DMS79 (cell line): ENCODE results near the gene TBC1D2.

Experiments used
- DNase-seq: peaks from one replicate; lab custom pipeline; 2025; lab: John Stamatoyannopoulos, UW

Gene TBC1D2

DNA sequence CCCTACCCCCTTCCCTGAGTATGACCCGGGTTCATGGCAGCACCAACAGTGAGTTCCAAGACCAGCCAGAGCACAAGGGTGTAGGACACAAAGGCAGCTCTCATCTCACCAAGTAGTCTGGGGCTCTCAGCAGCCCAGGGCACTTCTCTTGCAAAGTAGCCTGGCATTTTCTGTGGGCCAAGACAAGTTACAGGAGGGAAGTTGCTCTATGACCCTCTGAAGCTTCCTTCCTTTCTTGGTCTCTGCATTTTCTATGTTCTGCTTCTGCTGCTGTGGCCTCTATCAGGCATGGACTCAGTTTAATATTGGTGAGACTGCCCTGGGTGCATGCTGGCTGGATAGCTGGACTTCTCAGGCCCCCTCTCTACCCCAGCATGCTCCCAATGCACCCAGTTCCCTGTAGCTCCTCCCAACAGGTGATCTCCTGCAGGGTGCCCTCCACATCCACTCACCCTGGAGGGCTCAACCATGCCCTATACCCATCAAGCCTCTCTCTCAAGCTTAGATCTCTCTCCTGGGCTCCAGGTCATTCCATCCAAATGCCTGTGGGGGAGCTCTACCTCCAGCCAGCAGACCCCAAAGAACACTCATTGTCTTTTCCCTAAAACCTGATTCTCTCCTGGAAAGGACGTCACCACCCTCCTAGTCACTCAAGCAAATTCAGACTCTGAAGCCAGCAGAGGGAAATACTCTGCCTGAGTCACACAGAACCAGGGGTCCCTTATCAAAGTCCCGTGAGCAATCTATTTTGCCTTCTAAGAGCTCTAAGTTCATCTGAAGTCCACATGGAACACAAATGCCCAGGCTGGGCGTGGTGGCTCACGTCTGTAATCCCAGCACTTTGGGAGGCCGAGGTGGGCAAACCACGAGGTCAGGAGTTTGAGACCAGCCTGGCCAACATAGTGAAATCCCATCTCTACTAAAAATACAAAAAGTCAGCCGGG, 13.8 kb downstream of the TBC1D2 start:
- DNase-seq = no peak

DNA sequence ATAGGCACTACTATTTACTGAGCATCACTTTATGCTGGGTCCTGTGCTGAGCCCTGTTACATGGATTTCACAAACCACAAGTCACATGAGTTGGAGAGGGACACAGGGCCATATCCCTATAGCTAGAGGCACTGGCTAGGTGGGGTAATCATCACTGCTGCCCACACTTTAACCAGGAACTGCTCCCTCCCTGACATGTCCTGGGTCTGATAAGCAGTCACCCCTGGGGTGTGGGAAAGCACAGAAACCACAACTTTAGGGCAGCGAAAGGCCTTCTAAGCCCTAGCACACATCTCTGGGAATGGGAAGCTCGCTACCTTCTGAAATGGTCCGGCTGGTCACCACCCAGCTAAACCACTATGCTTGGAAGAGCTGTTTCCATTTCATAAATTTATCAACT, 15.0 kb downstream of the TBC1D2 start:
- DNase-seq = no peak

DNA sequence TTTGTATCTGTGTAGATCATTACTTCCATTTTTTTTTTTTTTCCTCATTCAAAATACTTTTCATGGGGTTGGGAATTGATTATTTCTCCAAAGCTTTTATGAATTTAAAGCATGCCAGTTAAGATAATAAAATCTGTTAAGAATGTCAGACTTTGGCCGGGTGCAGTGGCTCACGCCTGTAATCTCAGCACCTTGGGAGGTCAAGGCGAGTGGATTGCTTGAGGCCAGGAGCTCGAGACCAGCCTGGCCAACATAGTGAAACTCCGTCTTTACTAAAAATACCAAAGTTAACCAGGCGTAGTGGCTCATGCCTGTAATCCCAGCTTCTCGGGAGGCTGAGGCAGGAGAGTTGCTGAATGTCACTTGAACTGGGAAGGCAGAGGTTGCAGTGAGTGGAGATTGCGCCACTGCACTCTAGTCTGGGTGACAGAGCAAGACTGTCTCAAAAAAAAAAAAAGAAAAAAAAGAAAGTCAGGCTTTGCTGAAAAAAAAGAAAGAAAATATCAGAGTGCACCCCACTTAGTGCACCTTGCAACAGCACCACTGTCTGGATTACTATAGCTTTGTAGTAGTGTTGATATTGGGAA, 18.5 kb downstream of the TBC1D2 start:
- no peak for DNase-seq

DNA sequence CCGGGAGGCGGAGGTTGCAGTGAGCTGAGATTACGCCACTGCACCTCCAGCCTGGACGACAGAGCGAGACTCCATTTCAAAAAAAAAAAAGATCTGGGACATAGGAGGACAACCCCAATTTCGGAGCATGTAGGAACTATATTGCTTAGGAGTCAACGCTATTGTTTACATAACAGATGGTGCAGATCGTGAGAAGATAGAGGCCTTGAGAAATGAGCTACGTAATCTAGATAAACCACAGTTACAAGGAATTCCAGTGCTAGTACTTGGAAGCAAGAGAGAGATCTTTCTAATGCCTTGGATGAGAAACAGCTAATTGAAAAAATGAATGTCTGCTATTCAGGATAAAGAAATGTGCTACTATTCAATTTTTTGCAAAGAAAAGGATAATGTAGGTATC, 20.3 kb downstream of the TBC1D2 start:
- DNase-seq = no peak

DNA sequence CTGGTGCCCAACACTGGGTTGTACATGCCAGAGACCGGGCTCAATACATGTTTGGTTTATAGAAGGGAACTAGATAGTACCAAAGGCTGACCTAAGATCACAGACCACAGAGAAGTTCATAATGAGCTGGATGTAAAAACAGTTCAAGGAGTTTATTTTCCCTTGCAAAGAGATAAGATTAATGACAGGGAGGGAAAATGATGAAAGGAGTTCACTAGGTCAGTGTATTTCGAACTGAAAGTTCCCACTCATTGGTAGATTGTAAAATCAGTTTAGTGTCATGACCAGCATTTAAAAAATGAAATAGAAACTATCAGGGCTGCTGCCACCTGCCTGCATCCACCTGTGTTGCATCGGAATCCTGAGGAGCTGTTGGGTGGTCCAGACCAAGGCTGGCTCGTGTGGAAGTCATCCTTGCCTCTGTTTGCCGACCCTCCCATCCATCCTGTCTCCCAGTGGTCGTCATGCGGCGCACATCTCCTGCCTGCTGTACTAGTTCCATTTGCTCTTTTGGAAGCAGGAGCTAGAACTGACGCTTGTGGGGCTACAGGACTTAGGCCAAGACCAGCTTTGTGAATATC, 21.1 kb downstream of the TBC1D2 start:
- no peak for DNase-seq

DNA sequence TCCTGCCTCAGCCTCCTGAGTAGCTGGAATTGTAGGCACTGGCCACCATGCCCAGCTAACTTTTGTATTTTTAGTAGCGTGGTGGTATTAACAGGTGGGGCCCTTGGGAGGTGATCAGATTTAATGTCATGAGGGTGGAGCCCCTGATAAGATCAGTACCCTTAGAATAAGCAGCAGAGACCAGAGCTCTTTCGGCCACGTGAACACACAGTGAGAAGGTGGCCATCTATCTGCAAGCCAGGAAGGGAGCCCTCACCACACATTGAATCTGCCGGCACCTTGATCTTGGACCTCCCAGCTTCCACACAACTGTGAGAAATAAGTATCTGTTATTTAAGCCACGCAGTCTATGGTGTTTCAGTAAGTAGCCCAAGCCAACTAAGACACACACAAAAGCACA, 22.5 kb downstream of the TBC1D2 start:
- DNase-seq = no peak

DNA sequence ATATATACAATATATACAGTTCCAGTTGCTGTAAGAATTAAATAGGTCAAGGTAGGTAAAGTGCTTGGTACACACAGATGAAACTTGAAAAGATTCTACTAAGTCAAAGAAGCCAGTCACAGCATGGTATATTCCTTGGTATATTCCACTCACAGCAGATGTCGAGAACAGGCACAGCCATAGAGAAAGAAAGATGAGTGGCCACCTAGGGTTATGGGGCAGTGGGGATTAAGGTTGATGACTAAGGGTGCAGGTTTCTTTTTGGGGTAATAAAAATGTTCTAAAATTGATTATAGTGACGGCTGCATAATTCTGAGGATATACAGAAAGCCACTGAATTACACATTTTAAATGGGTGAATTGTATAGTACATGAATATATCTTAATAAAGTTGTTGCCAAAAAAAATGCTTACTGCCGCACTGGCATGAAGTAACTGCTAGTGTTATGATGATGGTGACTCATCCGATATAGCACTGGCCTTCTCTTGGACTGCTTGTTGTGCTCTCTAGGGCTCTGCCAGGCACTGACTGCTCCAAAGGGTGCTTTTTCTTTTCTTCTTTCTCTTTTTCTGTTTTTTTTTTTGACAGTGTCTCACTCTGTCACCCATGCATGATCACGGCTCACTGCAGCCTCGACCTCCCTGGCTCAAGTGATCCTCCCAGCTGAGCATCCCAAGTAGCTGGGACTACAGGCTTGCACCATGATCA, 23.5 kb downstream of the TBC1D2 start:
- no peak for DNase-seq

DNA sequence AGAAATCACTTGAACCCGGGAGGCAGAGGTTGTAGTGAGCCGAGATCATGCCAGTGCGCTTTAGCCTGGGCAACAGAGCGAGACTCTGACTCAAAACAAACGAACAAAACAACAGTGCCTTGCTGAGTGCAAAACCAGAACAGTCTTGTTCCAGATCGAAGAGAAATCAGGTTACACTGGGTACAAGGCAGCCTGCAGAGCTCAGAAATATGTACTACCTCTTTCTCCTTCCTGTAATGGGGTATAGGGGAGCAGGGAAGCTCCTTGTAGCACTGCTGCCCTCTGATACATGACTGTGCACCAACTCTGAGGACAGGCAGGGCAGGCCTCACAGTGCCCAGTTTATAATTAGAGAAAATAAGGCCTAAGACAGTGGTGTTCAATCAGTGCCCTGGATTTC, 24.7 kb downstream of the TBC1D2 start:
- no peak for DNase-seq

DNA sequence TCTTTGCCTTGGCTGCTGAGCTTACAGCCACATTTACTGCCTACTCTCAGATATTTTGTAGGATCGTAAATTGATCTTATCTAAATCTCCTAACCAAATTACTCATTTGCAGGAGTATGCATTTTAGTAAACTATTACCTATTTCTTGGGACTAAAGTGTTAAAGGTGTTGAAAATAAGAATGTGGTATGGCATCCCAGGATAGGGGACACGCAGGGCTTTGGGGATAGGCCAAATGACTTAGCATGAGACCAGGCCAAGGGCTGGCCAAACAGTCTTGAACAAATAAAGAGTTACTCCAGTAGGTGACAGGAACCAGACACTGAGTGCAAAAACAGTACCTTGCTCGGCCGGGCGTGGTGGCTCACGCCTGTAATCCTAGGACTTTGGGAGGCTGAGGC, 25.1 kb downstream of the TBC1D2 start:
- DNase-seq = no peak

DNA sequence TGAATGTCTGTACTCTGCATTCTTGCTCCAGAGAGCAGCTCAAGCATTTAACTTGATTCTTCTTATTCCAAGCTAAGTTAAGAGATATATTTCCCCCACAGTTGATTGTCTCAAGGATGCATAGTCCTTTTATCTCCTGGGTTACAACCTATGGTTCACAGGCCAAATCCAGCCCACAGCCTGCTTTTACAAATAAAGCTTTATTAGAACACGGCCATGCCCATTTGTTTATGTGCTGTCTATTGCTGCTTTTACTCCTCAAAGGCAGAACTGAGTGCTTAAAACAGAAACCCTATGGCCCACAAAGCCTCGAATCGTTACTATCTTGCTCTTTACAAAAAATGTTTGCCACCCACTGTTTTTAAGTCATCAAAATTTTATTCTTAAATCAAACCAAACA, 25.8 kb downstream of the TBC1D2 start:
- DNase-seq = no peak

DNA sequence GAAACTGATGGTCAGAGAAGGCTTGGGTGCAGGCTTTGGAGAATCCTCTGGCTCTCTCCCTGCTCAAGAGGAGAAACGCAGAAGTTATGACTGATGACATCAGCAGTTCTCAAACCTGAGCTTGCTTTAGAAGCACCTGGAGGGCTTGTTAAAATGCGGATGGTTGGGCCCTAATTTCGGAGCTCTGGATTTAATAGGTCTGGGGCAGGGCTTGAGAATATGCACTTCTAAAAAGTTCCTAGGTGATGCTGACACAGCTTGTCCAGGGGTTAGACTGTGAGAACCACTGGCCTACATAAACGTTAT, 26.4 kb downstream of the TBC1D2 start:
- no peak for DNase-seq

DNA sequence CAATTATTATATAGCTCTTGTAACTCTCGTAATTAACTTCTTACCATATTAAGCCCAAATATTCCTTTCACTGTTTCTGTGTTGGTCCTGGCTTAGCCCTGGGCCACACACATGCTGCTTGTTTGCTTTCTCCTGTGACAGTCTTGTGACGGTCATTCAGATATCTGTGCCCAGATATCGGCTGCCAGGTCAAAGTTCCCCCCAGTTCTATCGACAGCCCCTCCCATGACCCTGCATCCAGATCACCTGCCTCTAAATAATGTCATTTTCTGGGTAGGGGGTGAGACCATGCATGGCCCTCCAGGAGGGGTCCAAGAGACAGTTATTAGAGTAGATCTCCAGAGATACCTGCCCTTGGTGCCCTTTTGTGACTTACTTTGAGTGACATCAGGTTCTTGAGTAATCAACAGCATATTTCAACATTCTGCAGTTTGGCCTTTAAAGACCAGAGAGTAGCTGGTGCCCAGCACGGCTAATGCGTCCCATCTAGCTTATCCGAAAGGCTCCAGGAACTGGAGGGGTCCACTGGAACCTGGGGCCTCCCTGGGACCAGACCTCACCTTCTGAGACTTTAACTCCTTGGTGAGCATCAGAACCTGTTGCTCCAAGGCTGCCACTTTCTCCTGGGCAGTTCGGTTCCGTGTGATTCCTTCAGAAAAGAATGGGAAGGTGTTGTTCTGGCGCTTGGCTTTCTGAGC, 26.9 kb downstream of the TBC1D2 start:
- DNase-seq = no peak

DNA sequence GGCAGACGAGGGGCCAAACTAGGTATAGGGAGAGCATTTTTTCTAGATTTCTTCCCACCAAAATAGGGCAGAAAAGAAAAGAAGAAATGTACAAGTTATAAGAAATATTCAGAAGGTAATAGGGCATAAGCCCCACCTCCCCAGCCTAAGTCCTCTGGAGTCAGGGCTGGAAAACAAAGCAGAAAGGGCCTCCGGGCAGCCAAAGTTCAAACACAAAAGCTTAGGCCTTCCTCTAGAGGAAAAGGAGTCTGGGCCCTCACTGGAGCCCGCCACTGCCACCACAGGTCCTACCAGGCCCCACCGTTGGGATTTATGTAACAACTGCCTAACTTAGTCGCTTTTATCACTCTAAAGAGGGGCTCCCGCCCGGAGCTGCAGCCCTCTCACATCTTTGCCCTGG, 27.6 kb downstream of the TBC1D2 start:
- no peak for DNase-seq

DNA sequence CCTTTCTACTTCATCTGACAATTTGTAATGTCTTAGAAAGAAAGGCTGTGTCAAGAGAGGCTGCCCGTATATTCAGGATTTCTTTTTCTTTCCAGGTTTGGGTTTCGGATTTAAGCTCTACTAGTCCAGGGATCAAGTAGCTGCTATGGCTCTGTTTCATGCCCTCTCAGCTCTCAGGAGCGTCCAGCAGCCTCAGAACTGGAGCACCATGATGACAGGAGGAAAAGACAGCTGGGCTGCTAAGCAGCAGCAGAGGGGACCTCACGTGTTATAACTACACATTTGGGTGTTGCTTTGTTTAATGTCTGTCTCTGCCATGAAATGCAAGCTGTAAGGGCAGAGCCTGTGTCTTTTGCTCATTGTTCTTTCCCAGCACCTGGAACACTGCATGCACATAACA, 28.5 kb downstream of the TBC1D2 start:
- no peak for DNase-seq

DNA sequence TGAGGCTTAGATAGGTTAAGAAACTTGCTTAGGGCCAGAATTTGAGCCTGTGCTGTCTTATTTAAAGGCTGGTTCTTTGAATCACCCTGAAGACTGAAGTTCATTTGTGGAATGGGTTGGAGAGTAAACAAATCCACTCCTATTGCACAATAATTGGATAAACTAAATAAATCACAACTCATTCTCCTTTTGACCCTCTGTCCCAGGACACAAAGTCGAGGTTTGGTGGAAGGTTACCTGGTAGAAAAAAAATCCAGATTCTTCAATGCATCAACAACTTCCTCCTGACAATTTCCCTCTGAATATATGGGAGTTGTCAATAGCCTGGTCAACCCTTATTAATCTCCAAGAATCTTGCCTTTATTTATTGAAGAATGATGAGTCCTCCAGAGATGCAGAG, 28.9 kb downstream of the TBC1D2 start:
- no peak for DNase-seq

DNA sequence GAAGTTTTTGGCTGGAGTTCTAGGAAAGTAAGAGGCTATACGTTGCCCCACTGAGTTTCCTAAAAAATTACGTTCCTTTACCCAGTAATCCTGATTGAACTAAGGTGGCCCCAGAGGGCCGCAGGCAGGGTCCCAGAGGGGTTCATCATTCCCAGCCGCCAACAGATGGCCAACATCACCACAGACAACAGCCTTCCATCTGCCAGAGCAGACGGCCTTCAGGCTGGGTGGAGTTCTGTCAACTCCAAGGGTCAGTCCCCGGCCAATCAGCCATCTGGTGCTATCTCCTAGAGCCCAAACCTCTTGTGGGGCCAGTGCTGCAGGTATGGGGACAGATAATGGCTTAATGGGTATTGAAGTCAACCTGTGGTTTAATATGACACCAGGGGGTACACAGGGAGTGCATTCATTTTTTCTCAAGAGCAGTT, 30.4 kb downstream of the TBC1D2 start:
- no peak for DNase-seq

DNA sequence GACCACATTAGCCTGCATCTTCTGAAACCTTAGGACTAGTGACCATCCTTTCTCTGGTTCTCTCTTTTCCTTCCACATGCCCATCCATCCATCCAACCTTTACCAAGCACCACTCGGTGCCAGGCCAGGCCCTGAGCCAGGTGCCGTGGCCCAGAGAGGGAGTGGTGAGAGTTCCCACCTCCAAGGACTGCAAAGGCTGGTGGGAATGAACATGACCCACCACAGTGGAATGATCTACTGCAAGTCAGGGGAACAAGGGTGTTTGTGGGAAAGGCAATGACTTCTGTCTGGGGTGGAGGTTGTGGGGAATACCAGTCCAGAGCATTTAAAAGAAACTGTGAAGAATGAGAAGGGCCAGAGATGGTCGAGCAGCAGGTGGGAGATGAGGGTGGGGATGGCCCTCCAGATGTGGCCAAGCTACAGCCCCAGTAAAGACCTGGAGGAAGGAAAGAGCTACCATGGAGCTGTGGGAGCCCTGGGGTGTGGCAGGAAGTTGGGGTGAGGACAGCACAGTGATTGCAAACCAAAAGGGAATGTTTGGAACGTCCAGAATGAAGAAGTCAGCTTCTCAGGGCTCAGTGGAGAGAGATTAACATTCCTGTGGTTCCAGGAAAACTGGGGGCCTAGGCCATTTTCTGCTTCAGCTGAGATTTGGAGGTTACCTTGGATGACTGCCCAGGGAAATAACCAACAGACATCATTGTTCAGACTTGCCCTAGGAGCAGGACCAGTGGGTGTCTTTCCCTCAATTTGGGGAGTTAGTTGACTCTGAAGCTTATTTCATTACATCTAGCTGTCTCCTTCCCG, 32.4 kb downstream of the TBC1D2 start:
- DNase-seq = no peak

DNA sequence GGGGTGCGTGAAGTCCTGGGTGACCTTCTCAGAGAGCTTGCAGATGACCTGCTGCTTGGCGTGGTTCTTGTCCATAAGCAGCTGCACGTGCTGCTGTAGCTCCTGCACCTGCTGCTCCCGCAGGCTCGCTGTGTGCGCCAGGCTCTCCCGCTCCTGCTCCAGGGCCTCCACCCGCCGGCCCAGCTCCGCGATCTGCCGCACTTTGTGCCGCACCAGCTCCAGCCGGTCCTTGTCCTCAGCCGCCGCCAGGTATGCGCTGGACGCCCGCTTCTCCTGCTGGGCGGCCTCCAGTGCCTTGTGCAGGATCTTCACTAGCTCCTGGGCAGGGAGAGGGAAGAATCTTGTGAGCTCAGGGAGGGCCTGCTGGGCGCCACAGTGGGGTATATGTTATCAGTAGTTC, 34.5 kb downstream of the TBC1D2 start:
- DNase-seq = no peak

DNA sequence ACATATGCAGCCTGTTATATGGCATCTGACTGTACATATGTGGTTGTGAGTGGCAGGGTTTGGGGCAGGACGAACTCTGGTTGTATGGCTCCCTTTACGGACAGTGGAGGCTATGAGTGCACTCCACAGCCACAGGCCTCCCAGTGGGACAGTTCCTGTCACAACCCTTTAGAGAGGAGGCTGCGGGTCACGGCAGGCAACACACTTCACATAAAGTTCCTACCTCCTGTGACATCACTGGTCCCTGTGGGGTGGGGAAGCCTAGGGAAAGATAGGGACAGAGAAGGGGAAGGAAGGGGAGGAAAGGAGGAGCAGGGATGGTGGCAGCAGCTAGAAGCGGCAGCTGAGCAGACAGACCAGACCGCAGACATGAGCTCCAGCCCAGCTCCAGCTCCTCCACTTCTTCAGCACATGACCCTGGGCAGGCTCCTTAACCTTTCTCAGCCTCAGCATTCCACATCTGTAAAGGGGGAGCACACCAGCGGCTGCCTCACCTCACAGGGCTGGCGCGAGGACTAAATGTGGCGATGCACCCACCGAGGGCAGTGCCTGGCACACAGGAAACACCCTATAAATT, 35.6 kb downstream of the TBC1D2 start:
- DNase-seq = no peak

DNA sequence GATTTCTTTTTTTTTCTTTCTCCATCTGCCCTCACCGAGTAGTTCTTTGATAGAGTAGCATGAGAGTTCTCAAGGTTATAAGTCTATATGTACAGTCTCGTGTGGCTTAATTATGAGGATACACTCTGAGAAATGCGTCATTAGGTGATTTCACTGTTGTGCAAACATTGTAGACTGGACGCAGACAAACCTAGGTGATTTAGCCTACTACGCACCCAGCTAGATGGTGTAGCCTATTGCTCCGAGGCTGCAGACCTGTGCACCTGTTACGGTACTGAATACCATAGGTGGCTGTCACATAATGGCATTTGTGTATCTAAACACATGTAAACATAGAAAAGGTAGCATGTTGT, 36.1 kb downstream of the TBC1D2 start:
- no peak for DNase-seq
